Loucy (cell line): Measurements from ENCODE around the gene RSRP1.

Experiments
- H2AFZ ChIP-seq: fragments of 200-600 bp; sonication (generic); 2 replicates; pipeline ENCODE4 v1.6.0; 2016; ENCODE audit warnings: antibody characterized with exemption, mild to moderate bottlenecking, low read length, moderate library complexity
- H3F3A ChIP-seq: fragments of 200-600 bp; 2 replicates; pipeline ENCODE4 v1.6.0; 2016; ENCODE audit warnings: antibody characterized with exemption, low read depth, mild to moderate bottlenecking
- H3K27me3 ChIP-seq: fragments of 200-600 bp; sonication (generic); 2 replicates; pipeline ENCODE4 v1.6.1; 2014; ENCODE audit warnings: low read length, mild to moderate bottlenecking; ENCODE audit not compliant: insufficient read depth, poor library complexity, severe bottlenecking
- H3K36me3 ChIP-seq: fragments of 200-600 bp; sonication (generic); 2 replicates; pipeline ENCODE4 v1.6.1; 2016; ENCODE audit warnings: low read length; ENCODE audit not compliant: insufficient read depth
- H3K4me1 ChIP-seq: fragments of 200-600 bp; sonication (generic); 2 replicates; pipeline ENCODE4 v1.5.1; 2014; ENCODE audit warnings: low read length, mild to moderate bottlenecking; ENCODE audit not compliant: insufficient read depth, poor library complexity, severe bottlenecking
- H3K4me2 ChIP-seq: fragments of 200-600 bp; sonication (generic); 2 replicates; pipeline ENCODE4 v1.6.0; 2014; ENCODE audit warnings: antibody characterized with exemption, low read length, low read depth, mild to moderate bottlenecking; ENCODE audit not compliant: poor library complexity, severe bottlenecking
- H3K4me3 ChIP-seq: fragments of 200-600 bp; sonication (generic); 2 replicates; pipeline ENCODE4 v1.5.1; 2014; ENCODE audit warnings: low read length, mild to moderate bottlenecking, mixed read lengths; ENCODE audit not compliant: poor library complexity, severe bottlenecking
- H3K79me2 ChIP-seq: fragments of 200-600 bp; sonication (generic); 2 replicates; pipeline ENCODE4 v1.6.1; 2014; ENCODE audit warnings: low read length; ENCODE audit not compliant: insufficient read depth
- H3K9ac ChIP-seq: fragments of 200-600 bp; sonication (generic); 2 replicates; pipeline ENCODE4 v1.6.0; 2014; ENCODE audit warnings: mild to moderate bottlenecking, low read depth, low read length, moderate library complexity; ENCODE audit not compliant: poor library complexity, severe bottlenecking
- H3K9me2 ChIP-seq: fragments of 200-600 bp; sonication (generic); replicated peaks from 2 replicates; pipeline ENCODE4 v1.6.1; 2016; ENCODE audit warnings: low read depth, low read length, mixed read lengths
- H3K9me3 ChIP-seq: fragments of 200-600 bp; sonication (generic); 2 replicates; pipeline ENCODE4 v1.6.1; 2014; ENCODE audit warnings: mild to moderate bottlenecking, antibody characterized with exemption, low read length, low read depth; ENCODE audit not compliant: insufficient read depth
- H4K20me1 ChIP-seq: fragments of 200-600 bp; sonication (generic); 2 replicates; pipeline ENCODE4 v1.6.0; 2014; ENCODE audit warnings: antibody characterized with exemption, low read length, mild to moderate bottlenecking; ENCODE audit not compliant: insufficient read depth, poor library complexity, severe bottlenecking
- CTCF ChIP-seq: fragments of 200-600 bp; sonication (generic); conservative IDR thresholded peaks from 2 replicates; pipeline ENCODE4 v1.5.1; 2014; ENCODE audit warnings: mild to moderate bottlenecking, antibody characterized with exemption, low read length
- EZH2phosphoT487 ChIP-seq: fragments of 200-600 bp; IDR thresholded peaks from 2 replicates; pipeline ENCODE4 v1.6.1; 2018; ENCODE audit warnings: antibody characterized with exemption, mild to moderate bottlenecking, moderate library complexity, borderline replicate concordance

RSRP1 gene

GRCh38 chr1:25256578-25256965 lies 9.3 kb upstream of the RSRP1 start:
- H3F3A ChIP-seq: no peaks in the 10 kb centered on the region
- H3K36me3 ChIP-seq: no peaks in the 10 kb centered on the region
- H3K79me2 ChIP-seq: no peaks in the 10 kb centered on the region
- no peaks in the 10 kb centered on the region for H3K4me1 ChIP-seq
- no peak overlapping the region for H3K4me3 ChIP-seq
- TF ChIP-seq CTCF (no peak), EZH2phosphoT487 (no peak)
- H4K20me1 ChIP-seq: no peaks in the 10 kb centered on the region
- H3K9ac ChIP-seq: no peak overlapping the region
- no peak overlapping the region for H3K4me2 ChIP-seq
- H3K9me2 ChIP-seq: no peaks in the 10 kb centered on the region
- H3K27me3 ChIP-seq: no peaks in the 10 kb centered on the region
- no peaks in the 10 kb centered on the region for H3K9me3 ChIP-seq
- H2AFZ ChIP-seq: no peak overlapping the region

GRCh38 chr1:25255706-25256577 lies 8.7 kb upstream of the RSRP1 start:
- no peaks in the 10 kb centered on the region for H3K36me3 ChIP-seq
- H3K9me3 ChIP-seq: no peaks in the 10 kb centered on the region
- no peak overlapping the region for H3K4me2 ChIP-seq
- H3K27me3 ChIP-seq: no peaks in the 10 kb centered on the region
- no peak overlapping the region for H3K4me3 ChIP-seq
- no peaks in the 10 kb centered on the region for H3K9me2 ChIP-seq
- no peak overlapping the region for H2AFZ ChIP-seq
- no peak for TF ChIP-seq EZH2phosphoT487
- TF ChIP-seq CTCF: no peak
- no peak overlapping the region for H3K9ac ChIP-seq
- H3F3A ChIP-seq: no peaks in the 10 kb centered on the region
- no peaks in the 10 kb centered on the region for H4K20me1 ChIP-seq
- no peaks in the 10 kb centered on the region for H3K79me2 ChIP-seq
- H3K4me1 ChIP-seq: no peaks in the 10 kb centered on the region

GRCh38 chr1:25253911-25254310 lies 6.7 kb upstream of the RSRP1 start:
- Histone ChIP-seq H3K36me3 (no peaks in the 10 kb centered on the region), H2AFZ (no peak overlapping the region), H3K9ac (no peak overlapping the region), H3K9me3 (no peaks in the 10 kb centered on the region), H3F3A (no peaks in the 10 kb centered on the region), H3K9me2 (no peaks in the 10 kb centered on the region), H3K4me2 (no peak overlapping the region), H3K4me1 (no peaks in the 10 kb centered on the region), H4K20me1 (no peaks in the 10 kb centered on the region), H3K4me3 (no peak overlapping the region), H3K79me2 (no peaks in the 10 kb centered on the region), H3K27me3 (no peaks in the 10 kb centered on the region)
- no peak for TF ChIP-seq EZH2phosphoT487
- TF ChIP-seq CTCF: no peak
